Measurements from ENCODE around the gene SLC23A3. TPM values are rescaled to one million over a fixed set of nuclear protein-coding genes. Genes with fewer than 3 reads are reported as not detected.
"Not testable (repeated sequence)": the region's sequence is repeated elsewhere in the genome, so short reads cannot be mapped to it uniquely, and the experiment has no call there.

SLC23A3 gene
- total RNA-seq, 1 experiment from 2014 or later = 7.1 TPM

DNA sequence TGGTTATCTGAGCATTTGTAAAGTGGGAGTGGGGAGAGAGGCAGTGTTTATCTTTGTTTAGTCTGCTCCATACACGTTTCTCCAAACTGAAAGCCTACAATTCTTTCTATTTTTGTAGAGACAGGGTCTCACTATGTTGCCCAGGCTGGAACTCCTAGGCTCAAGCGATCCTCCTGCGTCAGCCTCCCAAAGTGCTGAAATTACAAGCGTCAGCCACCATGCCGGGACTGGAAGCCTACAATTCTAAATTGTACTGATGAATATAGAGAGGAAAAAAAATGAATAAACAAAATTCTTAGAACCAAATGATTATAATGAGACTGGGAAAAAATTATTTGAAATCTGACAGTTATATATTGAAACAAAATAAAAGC lies 35.3 kb upstream of the SLC23A3 start:
- H4K20me1 ChIP-seq (ENCODE audit: insufficient read depth) = no peaks in the 10 kb centered on the region
- no peaks in the 10 kb centered on the region for H3K9me3 ChIP-seq (ENCODE audit: insufficient read depth, low read depth)
- H3F3A ChIP-seq (ENCODE audit: insufficient read depth, low read depth) = peaks cover 14% of the 10 kb centered on the region; the same call in 1 of the 2 replicates
- H3K4me3 ChIP-seq = no peak overlapping the region
- no peaks in the 10 kb centered on the region for H3K36me3 ChIP-seq (ENCODE audit: low read depth)
- H2AFZ ChIP-seq = no peak overlapping the region
- ChIA-PET POLR2A (ENCODE audit: unreplicated experiment) (no interaction called here), CTCF (interaction anchor here (0.7 kb wide), 1 partner anchor 31 kb away, joined by 3 read pairs; no protein-coding TSS in a partner anchor)
- no peaks in the 10 kb centered on the region for H3K79me2 ChIP-seq (ENCODE audit: low read depth)
- no TSS peak for BruUV-seq (replicated peaks)
- no peak for DNase-seq
- H3K27me3 ChIP-seq (ENCODE audit: insufficient read depth, low read depth) = no peaks in the 10 kb centered on the region
- no peak overlapping the region for H3K27ac ChIP-seq
- no peaks in the 10 kb centered on the region for H3K9me2 ChIP-seq (ENCODE audit: insufficient read depth)
- intact Hi-C loops (cut with micrococcal nuclease; ENCODE audit: unreplicated experiment) = no loop called here
- H3K4me1 ChIP-seq (replicated peaks; ENCODE audit: insufficient read depth) = peaks cover 18% of the 10 kb centered on the region
- no peak for TF ChIP-seq EZH2 (IDR thresholded peaks at IDR 0.05; ENCODE audit: low read depth)
- TF ChIP-seq, protein P1, sequence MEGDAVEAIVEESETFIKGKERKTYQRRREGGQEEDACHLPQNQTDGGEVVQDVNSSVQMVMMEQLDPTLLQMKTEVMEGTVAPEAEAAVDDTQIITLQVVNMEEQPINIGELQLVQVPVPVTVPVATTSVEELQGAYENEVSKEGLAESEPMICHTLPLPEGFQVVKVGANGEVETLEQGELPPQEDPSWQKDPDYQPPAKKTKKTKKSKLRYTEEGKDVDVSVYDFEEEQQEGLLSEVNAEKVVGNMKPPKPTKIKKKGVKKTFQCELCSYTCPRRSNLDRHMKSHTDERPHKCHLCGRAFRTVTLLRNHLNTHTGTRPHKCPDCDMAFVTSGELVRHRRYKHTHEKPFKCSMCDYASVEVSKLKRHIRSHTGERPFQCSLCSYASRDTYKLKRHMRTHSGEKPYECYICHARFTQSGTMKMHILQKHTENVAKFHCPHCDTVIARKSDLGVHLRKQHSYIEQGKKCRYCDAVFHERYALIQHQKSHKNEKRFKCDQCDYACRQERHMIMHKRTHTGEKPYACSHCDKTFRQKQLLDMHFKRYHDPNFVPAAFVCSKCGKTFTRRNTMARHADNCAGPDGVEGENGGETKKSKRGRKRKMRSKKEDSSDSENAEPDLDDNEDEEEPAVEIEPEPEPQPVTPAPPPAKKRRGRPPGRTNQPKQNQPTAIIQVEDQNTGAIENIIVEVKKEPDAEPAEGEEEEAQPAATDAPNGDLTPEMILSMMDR (conservative IDR thresholded peaks at IDR 0.05) = no peak
- no peak overlapping the region for H3K4me2 ChIP-seq

DNA sequence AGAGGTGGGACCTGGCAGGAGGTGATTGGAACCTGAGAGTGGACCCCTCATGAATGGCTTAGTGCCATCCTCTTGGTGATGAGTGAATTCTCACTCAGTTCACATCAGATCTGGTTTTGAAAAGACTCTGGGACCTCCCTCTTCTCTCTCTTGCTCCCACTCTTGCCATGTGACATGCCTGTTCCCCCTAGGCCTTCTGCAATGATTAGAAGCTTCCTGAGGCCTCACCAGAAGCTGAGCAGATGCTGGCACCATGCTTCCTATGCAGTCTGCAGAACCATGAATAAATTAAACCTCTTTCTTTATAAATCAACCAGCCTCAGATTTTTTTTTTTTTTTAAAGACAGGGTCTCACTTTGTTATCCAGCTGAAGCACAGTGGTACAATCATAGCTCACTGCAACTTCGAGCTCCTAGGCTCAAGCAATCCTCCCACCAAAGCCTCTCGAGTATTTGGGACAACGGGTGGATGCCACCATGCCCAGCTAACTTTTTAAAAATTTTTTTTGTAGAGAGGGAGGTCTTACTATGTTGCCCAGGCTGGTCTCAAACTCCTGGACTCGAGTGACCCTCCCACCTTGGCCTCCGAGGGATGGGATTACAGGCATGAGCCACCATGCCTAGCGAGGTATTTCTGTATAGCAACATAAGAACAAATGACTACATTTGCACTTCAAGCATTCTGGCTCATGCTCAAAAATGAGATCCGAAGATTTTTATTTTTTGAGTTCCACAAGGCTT lies 34.8 kb upstream of the SLC23A3 start:
- Histone ChIP-seq H3K27me3 (ENCODE audit: insufficient read depth, low read depth) (no peaks in the 10 kb centered on the region), H3K9me2 (ENCODE audit: insufficient read depth) (no peaks in the 10 kb centered on the region), H3F3A (ENCODE audit: insufficient read depth, low read depth) (peaks cover 14% of the 10 kb centered on the region; the same call in 1 of the 2 replicates), H3K4me2 (no peak overlapping the region), H3K9me3 (ENCODE audit: insufficient read depth, low read depth) (no peaks in the 10 kb centered on the region), H4K20me1 (ENCODE audit: insufficient read depth) (no peaks in the 10 kb centered on the region), H2AFZ (no peak overlapping the region), H3K79me2 (ENCODE audit: low read depth) (no peaks in the 10 kb centered on the region), H3K4me1 (replicated peaks; ENCODE audit: insufficient read depth) (peaks cover 18% of the 10 kb centered on the region), H3K4me3 (no peak overlapping the region), H3K27ac (no peak overlapping the region), H3K36me3 (ENCODE audit: low read depth) (no peaks in the 10 kb centered on the region)
- no peak for DNase-seq
- no peak for TF ChIP-seq EZH2 (IDR thresholded peaks at IDR 0.05; ENCODE audit: low read depth)
- TF ChIP-seq, protein P1 (conservative IDR thresholded peaks at IDR 0.05) = no peak
- intact Hi-C loops (cut with micrococcal nuclease; ENCODE audit: unreplicated experiment) = no loop called here
- BruUV-seq (replicated peaks) = no TSS peak
- ChIA-PET CTCF (no interaction called here), POLR2A (ENCODE audit: unreplicated experiment) (interaction anchor here (0.6 kb wide), 1 partner anchor 13 kb away, joined by 7 read pairs; no protein-coding TSS in a partner anchor)

DNA sequence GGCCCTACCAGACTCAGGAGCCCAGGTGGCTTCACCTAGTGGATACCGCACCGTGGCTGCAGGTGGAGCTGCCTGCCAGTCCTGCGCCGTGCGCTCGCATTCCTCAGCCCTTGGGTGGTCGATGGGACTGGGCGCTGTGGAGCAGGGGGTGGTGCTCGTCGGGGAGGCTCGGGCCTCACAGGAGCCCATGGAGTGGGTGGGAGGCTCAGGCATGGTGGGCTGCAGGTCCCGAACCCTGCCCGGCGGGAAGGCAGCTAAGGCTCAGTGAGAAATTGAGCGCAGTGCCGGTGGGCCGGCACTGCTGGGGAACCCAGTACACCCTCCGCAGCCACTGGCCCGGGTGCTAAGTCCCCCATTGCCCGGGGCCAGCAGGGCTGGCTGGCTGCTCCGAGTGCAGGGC lies 31.5 kb upstream of the SLC23A3 start:
- intact Hi-C loops (cut with micrococcal nuclease; ENCODE audit: unreplicated experiment); H2AFZ ChIP-seq; H3K9me2 ChIP-seq (ENCODE audit: insufficient read depth); H3K4me2 ChIP-seq; H3K4me1 ChIP-seq (replicated peaks; ENCODE audit: insufficient read depth); BruUV-seq (replicated peaks); CTCF ChIA-PET; H3K79me2 ChIP-seq (ENCODE audit: low read depth); H3K9me3 ChIP-seq (ENCODE audit: insufficient read depth, low read depth); H3K27ac ChIP-seq; H3K4me3 ChIP-seq; H3K36me3 ChIP-seq (ENCODE audit: low read depth); POLR2A ChIA-PET (ENCODE audit: unreplicated experiment); H3F3A ChIP-seq (ENCODE audit: insufficient read depth, low read depth); H3K27me3 ChIP-seq (ENCODE audit: insufficient read depth, low read depth); H4K20me1 ChIP-seq (ENCODE audit: insufficient read depth); DNase-seq: not testable (repeated sequence)

DNA sequence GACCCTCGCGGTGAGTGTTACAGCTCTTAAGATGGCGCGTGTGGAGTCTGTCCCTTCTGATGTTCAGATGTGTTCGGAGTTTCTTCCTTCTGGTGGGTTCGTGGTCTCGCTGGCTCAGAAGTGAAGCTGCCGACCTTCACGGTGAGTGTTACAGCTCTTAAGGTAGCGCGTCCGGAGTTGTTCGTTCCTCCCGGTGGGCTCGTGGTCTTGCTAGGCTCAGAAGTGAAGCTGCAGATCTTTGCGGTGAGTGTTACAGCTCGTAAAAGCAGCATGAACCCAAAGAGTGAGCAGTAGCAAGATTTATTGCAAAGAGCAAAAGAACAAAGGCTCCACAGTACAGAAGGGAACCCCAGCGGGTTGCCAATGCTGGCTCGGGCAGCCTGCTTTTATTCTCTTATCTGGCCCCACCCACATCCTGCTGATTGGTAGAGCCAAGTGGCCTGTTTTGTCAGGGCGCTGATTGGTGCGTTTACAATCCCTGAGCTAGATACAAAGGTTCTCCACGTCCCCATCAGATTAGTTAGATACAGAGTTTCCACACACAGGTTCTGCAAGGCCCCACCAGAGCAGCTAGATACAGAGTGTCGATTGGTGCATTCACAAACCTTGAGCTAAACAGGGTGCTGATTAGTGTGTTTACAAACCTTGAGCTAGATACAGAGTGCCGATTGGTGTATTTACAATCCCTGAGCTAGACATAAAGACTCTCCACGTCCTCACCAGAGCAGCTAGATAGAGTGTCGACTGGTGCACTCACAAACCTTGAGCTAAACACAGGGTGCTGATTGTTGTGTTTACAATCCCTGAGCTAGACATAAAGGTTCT lies 30.9 kb upstream of the SLC23A3 start:
- H3K27ac ChIP-seq; DNase-seq; H3F3A ChIP-seq (ENCODE audit: insufficient read depth, low read depth); CTCF ChIA-PET; H3K9me2 ChIP-seq (ENCODE audit: insufficient read depth); H3K27me3 ChIP-seq (ENCODE audit: insufficient read depth, low read depth); H3K4me3 ChIP-seq; H3K9me3 ChIP-seq (ENCODE audit: insufficient read depth, low read depth); H3K79me2 ChIP-seq (ENCODE audit: low read depth); H3K36me3 ChIP-seq (ENCODE audit: low read depth); BruUV-seq (replicated peaks); H2AFZ ChIP-seq; H3K4me2 ChIP-seq; POLR2A ChIA-PET (ENCODE audit: unreplicated experiment); H3K4me1 ChIP-seq (replicated peaks; ENCODE audit: insufficient read depth); intact Hi-C loops (cut with micrococcal nuclease; ENCODE audit: unreplicated experiment); H4K20me1 ChIP-seq (ENCODE audit: insufficient read depth): not testable (repeated sequence)

Measured in PC-9 (cell line).